Activated CD4-positive, alpha-beta T cell treated with anti-CD3 and anti-CD28 coated beads, Interleukin-2, Interleukin-4, amounts not matched to agents 100 ng/mL and 50 ng/mL, durations not matched to agents 16 hours and 8 hours (primary cell): ENCODE measurements around the gene VPS37B.
"Not testable (repeated sequence)": the region's sequence is repeated elsewhere in the genome, so short reads cannot be mapped to it uniquely, and the experiment has no call there.

ENCODE experiments used
- DNase-seq: peaks from one replicate; pipeline ENCODE4 v3.0.0-alpha.2; 2020; ENCODE audit warnings: low spot score

The VPS37B gene

GRCh38 chr12:122895704-122896636 lies at the start of gene VPS37B:
TSS of gene VPS37B (minus strand) at chr12:122896124. CDS start at chr12:122896062, 62 bp downstream.
- peak; percentile 79 for DNase-seq

GRCh38 chr12:122944605-122945592 lies 49.0 kb upstream of the VPS37B start:
- DNase-seq: no peak

GRCh38 chr12:122943196-122943595 lies 47.3 kb upstream of the VPS37B start:
- DNase-seq: no peak

GRCh38 chr12:122942637-122943036 lies 46.7 kb upstream of the VPS37B start:
- no peak for DNase-seq

- not testable (repeated sequence) for DNase-seq
Observed at GRCh38 chr12:122941351-122941750, 45.4 kb upstream of the VPS37B start.

- no peak for DNase-seq
Observed at GRCh38 chr12:122939125-122939524, 43.2 kb upstream of the VPS37B start.

- no peak for DNase-seq
Observed at GRCh38 chr12:122937622-122938091, 41.7 kb upstream of the VPS37B start.

- no peak for DNase-seq
Observed at GRCh38 chr12:122935318-122935717, 39.4 kb upstream of the VPS37B start.

GRCh38 chr12:122934722-122935121 lies 38.8 kb upstream of the VPS37B start:
- no peak for DNase-seq

GRCh38 chr12:122932207-122932606 lies 36.3 kb upstream of the VPS37B start:
- DNase-seq: no peak

GRCh38 chr12:122929812-122930211 lies 33.9 kb upstream of the VPS37B start:
- no peak for DNase-seq

GRCh38 chr12:122929148-122929538 lies 33.2 kb upstream of the VPS37B start:
- no peak for DNase-seq

- no peak for DNase-seq
Observed at GRCh38 chr12:122928404-122929147, 32.7 kb upstream of the VPS37B start.

GRCh38 chr12:122927756-122928403 lies 32.0 kb upstream of the VPS37B start:
- no peak for DNase-seq

- no peak for DNase-seq
Observed at GRCh38 chr12:122921917-122922316, 26.0 kb upstream of the VPS37B start.

GRCh38 chr12:122920687-122921086 lies 24.8 kb upstream of the VPS37B start:
- no peak for DNase-seq

- no peak for DNase-seq
Observed at GRCh38 chr12:122918827-122919226, 22.9 kb upstream of the VPS37B start.

GRCh38 chr12:122917507-122918121 lies 21.7 kb upstream of the VPS37B start:
- no peak for DNase-seq

- no peak for DNase-seq
Observed at GRCh38 chr12:122909442-122910288, 13.7 kb upstream of the VPS37B start.

- no peak for DNase-seq
Observed at GRCh38 chr12:122908915-122909314, 13.0 kb upstream of the VPS37B start.
